GM19238 (cell line): ENCODE results near the gene FUT3.
"Not testable (repeated sequence)": the region's sequence is repeated elsewhere in the genome, so short reads cannot be mapped to it uniquely, and the experiment has no call there.

Experiments
- DNase-seq: peaks from one replicate; pipeline ENCODE4 v3.0.0; 2011; ENCODE audit warnings: low spot score; ENCODE audit not compliant: insufficient read length

Gene FUT3

DNA sequence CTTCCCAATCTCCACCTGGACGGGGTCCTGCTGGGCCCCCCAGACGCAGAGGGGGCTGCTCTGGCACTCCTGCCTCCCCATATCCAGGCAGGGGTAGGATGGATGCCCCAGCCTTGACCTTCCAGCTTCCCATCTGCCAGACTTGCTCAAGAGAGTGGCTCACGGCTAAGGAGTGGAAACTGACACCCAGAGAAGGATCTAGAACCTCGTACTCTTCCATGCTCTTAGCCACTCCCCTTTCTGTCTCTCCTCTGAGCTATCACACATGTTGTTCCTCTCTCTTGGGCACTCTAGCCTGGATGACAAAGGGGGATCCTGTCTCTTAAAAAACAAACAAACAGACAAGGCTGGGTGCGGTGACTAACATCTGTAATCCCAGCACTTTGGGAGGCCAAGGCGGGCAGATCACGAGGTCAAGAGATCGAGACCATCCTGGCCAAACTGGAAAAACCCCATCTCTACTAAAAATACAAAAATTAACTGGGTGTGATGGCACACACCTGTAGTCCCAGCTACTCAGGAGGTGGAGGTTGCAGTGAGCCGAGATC, 31.2 kb upstream of the FUT3 start:
- DNase-seq, result no peak

DNA sequence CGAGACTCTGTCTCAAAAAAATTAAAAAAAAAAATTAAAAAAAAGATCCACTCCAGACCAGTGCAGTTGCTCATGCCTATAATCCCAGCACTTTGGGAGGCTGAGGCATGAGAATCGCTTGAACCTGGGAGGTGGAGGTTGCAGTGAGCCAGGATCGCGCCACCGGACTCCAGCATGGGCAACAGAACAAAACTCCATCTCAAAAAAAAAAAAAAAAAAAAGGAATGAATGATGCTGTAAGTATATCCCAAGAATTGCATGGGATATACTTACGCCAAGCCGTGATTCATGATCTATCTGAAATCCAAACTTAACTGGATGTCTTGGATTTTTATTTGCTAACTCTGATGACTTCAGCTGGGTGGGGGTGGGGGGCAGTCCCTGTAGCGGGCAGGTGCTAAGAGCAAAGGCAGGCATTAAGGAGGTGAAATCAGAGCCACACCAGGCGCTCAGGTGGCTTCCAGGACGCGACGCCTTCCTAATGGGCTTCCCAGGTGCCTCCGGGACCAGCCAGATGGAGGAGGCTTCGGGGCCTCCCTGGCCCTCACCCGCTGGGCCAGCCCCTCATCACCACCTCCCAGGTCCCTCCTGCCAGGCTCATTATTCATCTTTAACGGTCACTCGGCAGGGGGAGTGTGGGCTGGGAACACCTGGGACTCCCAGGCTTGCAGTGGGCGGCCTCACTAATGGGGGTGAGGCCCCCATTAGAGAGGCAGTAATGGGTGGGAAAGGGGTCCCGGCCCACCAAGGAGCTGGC, 30.5 kb upstream of the FUT3 start:
- no peak for DNase-seq

DNA sequence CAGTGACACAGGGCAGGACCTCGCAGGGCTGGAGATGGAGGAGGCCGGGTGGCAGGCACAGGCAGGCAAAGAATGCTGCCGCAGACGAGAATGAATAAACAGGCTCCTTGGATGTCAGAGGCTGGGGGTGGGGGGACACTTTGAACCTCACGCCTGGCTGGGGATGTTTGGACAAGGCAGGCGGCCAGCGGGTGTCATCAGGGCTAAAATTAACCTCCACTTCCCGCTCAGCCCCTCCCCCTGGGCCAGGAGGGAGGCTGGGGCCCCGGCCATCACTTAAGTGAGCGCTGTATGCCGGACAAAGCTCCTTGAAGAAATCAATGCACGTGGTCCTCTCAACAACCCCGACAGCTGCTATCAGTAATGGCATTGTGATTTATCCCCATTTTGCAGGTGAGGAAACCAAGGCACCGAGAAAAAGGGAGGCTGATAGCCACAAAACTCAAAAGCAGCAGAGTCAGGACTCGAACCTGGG, 29.4 kb upstream of the FUT3 start:
- DNase-seq, result no peak

DNA sequence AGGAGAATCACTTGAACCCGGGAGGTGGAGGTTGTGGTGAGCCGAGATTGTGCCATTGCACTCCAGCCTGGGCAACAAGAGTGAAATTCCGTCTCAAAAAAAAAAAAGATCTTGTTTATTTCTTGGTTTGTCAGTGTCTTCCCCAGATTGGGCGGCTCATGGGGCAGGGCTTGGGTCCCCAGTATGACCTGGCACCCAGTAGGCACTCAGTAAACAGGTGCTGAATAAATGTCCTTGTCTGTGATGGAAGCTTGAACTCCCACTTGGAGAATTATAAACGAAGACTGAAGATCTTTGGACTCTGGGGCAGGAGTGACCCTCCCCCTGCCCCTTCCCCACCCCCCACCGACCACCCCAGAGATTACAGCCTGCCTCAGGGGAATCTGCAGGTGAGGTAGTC, 28.9 kb upstream of the FUT3 start:
- no peak for DNase-seq

DNA sequence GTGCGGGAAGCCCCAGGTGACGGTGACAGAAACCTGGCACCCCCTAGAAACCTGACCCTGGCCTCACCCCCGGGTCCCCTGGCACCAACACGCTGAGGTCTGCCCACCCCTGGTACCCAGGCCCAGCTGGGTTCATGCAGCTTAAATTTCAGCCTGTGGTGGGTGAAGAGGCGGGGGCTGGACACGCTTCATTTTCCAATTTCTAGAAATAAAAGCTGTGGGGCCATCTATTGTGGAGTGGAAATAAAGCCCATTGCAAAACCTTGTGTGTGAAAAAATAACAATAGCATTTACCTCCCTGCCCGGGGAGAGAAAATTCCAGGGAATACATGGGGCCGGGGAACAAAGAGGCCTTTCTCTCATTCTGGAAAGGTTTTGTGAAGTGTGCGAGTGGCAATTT, 26.6 kb upstream of the FUT3 start:
- DNase-seq, result no peak

DNA sequence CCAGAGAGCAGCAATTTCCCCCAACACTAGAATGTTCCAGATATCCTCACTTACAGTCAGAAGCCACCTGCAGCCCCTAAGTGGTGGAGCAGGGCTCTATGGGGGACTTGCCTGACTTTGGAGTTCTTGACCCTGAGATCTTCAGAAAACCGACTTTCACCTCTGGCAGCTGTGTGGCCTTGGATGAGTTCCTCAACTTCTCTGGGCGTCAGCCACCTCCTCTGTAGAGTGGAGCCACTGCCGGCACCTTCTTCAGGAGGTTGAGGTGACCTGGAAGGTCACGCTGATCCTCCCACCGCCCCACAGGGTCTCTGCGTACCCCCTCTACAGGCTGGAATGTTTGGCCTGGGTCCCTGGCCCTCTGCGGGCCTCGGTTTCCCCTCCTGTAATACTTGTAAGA, 26.2 kb upstream of the FUT3 start:
- DNase-seq, result no peak

DNA sequence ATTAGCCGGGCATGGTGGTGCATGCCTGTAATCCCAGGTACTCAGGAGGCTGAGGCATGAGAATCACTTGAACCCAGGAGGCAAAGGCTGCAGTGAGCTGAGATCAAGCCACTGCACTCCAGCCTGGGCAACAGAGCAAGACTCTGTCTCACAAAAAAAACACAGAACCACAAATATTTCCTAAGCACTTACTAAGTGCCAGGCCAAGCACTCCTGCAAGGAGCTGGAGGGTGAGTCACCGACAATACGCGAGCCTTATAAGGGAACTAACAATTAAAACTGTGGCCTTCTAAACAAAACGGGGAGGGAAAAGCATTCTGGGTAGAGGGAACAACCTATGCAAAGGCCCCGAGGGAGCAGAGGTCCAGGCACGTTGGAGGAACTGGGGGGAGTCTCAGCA, 23.2 kb upstream of the FUT3 start:
- DNase-seq, result not testable (repeated sequence)

DNA sequence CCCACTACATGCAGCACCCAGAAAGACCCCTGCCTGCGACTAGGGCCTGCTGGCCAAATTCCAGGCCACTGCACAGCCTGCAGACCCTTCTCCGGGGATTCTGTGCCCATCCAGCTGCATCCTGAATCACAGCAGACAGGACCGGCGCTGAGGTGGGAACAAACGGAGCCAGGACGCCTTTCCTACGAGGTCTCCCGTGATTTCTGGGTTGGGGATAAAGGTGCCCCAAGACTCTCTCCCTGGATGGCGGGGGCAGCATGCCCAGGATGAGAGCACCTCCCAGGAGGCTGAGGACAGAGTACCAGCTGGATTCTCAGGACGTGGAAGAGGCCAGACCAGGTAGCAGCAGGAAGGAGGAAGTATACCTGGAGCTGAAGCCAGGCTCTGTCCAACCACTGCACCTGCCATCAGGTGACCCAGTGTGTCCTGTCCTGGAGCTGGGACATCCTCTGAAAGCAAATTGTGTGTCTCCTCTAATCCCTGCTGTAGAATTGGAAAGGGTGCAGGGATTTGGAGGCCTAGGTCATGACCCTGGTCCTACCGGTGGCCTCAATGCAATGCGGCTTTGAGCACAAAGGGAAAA, 22.5 kb upstream of the FUT3 start:
- DNase-seq, result no peak

DNA sequence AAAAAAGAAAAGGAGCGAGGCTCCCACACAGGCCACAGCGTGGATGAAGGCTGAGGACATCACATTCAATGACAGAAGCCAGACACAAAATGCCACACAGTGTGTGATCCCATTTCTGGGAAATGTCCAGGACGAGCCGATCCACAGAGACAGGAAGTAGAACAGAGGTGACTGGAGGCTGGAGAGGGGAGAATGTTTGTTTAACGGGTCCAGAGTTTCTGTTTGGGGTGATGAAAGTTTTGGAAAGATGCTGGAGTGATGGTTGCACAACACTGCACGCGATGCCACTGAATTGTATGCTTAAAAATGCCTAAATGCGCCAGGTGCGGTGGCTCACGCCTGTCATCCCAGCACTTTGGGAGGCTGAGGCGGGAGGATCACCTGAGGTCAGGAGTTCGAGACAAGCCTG, 19.7 kb upstream of the FUT3 start:
- DNase-seq, result no peak

DNA sequence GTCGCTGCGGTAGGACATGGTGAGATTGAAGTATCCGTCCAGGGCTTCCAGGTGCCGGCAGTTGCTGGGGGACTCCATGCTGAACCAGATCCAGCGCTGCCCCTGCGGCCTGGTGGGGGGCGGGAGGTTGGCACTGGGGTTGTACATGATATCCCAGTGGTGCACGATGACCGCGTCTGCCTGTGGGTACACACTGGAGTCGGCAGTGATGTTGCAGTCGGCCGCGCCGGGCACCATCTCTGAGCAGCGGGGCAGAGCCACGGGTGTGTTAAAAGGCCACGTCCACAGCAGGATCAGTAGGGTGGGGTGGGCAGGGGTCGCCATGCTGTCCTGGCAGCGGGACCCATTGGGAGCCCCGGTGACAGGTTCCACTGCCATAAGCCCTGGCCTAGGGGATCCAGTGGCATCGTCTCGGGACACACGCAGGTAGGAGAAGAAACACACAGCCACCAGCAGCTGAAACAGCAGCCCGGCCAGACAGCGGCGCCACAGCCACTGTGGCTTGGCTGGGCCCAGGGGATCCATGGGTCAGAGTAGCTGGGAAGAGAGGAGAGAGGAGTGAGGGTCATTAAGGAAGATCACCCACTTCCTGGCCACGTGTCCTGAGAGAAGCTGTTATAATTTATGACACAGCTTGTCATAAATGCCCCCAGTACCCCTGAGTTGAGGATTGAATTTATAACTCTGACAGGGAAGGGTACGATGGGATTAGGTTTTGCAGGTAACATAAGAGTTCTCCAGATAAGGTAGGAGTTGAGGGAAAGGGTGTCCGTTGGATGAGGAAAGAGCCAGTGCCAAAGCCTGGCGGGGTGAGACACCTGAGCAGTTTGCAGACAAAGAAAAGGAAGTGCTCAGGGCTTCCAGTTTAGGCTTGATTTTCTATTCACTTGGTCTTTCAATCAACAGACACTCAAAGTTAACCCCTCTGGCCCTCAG, 16.2 kb upstream of the FUT3 start:
- DNase-seq, result no peak

DNA sequence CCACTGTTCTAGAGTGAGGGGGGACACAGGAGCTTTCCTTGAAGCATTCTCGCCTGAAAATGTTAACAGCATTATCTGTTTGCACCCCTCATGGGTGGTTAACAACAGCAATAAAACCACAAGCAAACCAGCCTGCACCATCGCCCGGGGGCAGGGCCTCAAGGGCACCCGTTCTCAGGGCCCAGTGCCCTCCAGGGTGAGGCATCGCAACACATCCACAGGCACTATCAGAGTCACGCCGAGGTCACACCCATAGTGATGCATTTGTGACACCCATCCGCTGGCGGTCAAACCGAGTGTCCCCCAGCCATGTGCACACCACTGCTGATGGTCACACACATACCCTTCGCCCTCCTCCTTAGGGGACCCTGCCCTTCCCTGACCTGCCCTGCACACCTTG, 14.5 kb upstream of the FUT3 start:
- no peak for DNase-seq

DNA sequence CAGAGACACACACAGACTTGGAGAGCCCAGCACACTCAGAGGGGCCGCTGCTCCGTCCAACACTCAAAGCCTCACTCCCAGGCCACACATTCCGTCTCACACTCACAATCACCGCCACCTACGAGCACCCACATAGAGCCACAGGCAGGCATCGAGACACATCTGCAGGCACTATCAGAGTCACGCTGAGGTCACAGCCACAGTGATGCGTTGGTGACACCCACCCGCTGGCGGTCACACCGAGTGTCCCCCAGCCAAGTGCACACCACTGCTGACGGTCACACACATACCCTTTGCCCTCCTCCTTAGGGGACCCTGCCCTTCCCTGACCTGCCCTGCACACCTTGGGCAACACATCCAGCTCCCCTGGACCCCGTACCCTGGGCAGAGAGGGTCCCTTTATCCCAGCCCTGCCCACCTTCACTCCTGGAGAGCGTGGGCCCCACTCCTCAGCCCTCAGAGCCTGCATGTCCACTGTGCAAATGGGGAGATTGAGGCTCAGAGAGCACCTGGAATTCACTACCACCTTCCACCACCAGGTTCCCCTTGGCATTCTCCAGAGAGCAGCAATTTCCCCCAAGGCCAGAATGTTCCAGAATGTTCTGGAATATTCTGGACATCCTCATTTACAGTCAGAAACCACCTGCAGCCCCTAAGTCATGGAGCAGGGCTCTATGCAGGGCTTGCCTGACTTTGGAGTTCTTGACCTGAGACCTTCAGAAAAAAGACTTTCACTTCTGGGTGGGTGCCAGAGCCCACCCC, 13.7 kb upstream of the FUT3 start:
- no peak for DNase-seq

DNA sequence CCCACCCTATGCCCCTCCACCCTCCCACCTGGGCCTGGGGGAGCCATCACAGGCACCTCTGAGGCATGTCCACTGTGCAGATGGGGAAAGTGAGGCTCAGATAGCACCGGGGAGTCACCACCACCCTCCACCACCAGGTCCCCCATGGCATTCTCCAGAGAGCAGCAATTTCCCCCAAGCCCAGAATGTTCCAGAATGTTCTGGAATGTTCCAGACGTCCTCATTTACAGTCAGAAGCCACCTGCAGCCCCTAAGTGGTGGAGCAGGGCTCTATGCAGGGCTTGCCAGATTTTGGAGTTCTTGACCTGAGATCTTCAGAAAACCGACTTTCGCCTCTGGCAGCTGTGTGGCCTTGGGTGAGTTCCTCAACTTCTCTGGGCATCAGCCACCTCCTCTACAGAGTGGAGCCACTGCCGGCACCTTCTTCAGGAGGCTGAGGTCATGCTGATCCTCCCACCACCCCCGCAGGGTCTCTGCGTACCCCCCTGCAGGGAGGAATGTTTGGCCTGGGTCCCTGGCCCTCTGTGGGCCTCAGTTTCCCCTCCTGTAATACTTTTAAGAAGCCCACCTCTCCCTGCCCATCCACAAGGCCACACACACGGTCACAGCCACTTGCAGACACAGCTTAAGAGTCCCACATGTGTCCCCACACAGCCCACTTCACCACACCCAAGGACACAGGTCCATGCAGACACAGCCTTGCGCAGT, 12.9 kb upstream of the FUT3 start:
- DNase-seq, result no peak

DNA sequence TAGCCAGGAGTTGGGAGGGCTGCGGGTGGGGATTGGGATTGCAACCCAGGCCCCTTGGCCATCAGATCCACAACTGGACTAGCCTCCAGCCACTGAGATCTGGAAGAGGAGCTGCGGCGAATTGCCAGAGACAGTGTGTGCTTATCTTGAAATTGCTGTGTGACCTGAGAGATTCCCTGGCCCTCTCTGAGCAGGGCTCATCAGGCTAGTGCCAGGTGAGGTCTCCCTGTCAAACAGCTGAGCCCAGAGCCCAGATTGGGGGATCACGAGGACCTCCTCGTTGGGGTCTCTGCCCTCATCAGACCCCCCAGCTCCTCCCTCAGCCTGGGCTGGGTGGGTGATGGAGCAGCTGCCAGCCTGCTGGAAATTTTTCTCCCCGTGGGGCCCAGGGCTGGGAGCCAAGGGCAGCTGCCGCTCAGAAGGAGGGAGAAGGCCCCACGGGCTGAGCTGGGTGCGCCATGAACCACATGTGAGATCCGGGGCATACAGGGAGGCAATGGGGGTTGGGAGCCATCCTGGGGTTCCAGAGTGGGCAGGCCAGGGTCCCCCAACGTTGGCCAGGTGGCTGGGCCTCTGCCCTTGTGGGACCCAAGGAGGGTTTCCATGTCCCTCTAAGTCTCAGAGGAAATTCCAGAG, 11.9 kb upstream of the FUT3 start:
- DNase-seq, result no peak

DNA sequence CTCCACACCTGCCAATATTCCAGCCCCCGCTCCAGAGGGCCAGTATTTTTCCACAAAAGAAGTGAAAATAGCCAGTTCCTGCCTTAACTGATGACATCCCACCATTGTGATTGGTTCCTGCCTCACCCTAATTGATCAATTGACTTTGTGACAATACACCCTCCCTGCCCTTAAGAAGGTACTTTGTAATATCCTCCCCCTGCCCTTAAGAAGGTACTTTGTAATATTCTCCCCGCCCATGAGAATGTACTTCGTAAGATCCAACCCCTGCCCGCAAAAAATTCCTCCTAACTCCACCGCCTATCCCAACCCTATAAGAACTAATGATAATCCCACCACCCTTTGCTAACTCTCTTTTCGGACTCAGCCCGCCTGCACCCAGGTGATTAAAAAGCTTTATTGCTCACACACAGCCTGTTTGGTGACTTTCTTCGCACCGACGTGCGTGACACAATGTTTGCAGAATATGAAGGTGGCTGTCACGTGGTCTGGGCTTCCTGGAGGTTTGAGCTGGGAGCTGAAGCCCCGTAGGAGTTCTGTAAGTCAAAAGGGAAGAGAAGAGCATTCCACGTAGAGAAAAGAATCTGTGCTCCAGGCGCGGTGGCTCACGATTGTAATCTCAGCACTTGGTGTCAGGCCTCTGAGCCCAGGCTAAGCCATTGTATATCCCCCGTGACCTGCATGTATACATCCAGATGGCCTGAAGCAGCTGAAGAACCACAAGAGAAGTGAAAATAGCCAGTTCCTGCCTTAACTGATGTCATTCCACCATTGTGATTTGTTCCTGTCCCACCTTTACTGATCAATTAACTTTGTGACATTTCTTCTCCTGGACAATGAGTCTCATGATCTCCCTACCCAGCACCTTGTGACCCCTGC, 6.2 kb upstream of the FUT3 start:
- DNase-seq, result no peak

DNA sequence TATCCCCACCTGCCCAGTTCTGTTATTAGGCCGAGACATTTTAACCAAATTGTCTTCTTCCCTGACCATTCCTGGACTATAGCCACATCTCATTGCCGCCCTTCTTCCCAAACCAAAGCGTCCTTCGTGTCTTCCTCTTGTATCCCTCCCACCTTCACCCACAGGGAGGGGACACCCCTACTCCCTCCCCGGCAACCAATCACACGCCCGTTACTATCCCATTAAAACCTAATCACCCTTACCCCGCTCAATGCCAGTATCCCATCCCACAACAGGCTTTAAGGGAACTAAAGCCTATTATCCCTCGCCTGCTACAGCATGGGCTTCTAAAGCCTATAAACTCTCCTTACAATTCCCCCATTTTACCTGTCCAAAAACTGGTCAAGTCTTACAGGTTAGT, 3.9 kb upstream of the FUT3 start:
- DNase-seq, result not testable (repeated sequence)

DNA sequence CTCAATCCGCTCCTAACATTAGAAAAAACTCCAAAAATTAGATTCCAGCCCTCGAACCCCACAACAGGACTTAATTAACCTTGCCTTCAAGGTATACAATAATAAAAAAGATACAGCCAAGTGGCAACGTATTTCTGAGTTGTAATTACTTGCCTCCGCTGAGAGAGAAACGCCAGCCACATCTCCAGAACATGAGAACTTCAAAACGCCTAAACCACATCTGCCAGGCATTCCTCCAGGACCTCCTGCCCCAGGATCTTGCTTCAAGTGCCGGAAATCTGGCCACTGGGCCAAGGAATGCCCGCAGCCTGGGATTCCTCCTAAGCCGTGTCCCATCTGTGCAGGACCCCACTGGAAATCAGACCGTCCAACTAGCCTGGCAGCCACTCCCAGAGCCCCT, 2.9 kb upstream of the FUT3 start:
- not testable (repeated sequence) for DNase-seq

DNA sequence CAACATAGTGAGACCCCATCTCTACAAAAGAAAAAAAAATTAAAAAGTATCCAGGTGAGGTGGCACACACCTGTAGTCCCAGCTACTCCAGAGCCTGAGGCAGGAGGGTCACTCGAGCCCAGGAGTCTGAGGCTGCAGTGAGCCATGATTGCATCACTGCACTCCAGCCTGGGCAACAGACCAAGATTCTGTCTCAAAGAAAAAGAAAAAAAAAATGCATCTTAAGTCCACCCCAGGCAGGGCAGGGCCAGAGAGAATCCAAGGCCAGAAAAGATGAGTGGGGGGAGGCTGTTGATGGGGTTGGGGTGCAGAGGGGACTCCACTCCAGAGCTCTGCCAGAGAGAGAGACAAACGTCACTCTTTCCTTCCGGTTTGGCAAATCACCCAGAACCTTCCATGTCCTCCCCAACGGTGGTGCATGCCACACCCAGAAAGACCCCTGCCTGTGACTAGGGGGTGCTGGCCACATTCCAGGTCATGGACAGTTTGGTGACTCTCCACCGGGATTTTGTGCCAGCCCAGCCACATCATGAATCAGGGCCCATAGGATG, 431 bp downstream of the FUT3 start:
- DNase-seq, result no peak

DNA sequence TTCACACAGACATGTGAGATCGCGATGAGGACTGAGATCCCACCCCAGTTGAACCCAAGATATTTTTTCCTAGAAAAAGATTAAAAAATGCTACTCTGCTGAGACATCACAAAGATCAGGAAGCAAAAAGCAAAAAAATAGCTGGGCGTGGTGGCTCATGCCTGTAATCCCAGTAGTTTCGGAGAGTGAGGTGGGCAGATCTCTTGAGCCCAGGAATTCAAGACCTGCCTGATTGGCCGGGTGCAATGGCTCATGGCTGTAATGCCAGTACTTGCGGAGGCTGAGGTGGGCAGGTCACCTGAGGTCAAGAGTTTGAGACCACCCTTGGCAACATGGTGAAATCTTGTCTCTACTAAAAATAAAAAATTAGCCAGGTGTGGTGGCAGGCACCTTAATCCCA, 1.1 kb downstream of the FUT3 start:
- no peak for DNase-seq
